Medulla oblongata (tissue), 1 donor: ENCODE measurements around the gene TXNL4A.
A peak's percentile ranks its signal among the peaks of the same experiment; 100 is the strongest.

Source experiments
- DNase-seq: peaks from one replicate; pipeline ENCODE4 v3.0.0-alpha.2; 2015; ENCODE audit errors: extremely low spot score

The TXNL4A gene

DNA sequence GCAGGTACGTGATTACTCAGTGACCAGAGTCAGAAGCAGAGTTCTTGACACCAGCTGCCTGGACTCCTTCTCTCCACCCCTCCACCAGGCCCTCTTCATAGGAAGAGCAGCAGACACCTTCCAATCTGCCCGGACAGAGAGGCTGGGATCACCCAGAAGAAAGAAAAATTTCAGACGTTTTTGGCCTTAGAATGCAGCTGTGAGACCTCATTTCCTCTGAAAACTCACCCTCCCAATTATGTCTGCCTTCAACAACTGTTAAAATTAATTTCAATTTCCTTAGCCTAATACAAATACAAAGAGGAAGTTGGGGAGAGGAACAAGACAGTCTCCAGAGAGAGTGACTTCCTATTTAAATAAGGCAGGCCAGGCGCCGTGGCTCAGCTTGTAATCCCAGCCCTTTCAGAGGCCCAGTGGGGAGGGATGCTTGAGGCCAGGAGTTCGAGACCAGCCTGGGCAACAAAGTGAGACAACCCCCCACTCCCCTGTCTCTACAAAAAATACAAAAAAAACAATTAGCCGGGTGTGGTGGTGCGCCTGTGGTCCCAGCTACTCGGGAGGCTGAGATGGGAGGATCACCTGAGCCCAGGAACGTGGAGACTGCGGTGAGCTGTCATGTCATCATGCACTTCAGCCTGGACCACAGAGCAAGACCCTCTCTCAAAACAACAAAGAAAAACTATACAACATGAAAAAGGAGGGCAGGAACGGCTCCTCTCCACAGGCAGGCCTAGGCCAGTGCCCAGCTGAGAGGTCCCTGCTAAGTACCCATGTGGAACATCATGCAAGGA is 38.5 kb downstream of the TXNL4A start:
- DNase-seq = peak; percentile 53

- no peak for DNase-seq
Measured at GRCh38 chr18:79948719-79949411, 39.5 kb downstream of the TXNL4A start.

DNA sequence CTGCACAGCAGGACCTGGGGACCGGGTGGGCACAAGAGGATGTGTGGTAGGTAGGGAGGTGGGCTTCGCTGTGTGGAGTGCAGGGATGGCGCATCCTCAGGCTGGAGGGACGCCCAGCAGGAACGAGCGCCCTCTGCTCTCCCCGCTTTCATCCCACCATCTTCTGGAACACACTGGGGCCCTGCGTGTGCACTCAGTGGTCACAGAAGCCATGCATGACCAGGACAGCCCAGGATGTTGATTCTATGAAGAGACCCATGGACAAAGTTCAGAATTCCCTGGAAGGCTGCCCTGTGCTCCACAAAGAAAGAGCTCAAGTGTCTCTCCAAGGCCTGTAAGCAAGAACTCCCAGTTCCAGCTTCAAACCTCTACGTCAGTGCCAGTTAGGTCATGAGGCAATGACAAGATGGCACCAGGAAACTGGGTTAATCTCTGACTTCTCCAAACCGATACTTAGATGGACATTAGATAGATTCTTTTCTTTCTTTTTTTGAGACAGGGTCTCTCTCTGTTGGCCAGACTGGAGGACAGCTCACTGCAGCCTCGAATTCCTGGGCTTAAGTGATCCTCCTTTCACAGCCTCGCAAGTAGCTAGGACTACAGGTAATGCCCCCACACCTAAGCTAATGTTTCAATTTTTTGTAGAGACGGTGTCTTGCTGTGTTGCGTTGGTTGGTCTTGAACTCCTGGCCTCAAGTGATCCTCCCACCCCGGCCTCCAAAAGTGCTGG is 40.3 kb downstream of the TXNL4A start:
- peak; percentile 46 for DNase-seq

- DNase-seq = no peak
Measured at GRCh38 chr18:79947054-79947755, 41.2 kb downstream of the TXNL4A start.

DNA sequence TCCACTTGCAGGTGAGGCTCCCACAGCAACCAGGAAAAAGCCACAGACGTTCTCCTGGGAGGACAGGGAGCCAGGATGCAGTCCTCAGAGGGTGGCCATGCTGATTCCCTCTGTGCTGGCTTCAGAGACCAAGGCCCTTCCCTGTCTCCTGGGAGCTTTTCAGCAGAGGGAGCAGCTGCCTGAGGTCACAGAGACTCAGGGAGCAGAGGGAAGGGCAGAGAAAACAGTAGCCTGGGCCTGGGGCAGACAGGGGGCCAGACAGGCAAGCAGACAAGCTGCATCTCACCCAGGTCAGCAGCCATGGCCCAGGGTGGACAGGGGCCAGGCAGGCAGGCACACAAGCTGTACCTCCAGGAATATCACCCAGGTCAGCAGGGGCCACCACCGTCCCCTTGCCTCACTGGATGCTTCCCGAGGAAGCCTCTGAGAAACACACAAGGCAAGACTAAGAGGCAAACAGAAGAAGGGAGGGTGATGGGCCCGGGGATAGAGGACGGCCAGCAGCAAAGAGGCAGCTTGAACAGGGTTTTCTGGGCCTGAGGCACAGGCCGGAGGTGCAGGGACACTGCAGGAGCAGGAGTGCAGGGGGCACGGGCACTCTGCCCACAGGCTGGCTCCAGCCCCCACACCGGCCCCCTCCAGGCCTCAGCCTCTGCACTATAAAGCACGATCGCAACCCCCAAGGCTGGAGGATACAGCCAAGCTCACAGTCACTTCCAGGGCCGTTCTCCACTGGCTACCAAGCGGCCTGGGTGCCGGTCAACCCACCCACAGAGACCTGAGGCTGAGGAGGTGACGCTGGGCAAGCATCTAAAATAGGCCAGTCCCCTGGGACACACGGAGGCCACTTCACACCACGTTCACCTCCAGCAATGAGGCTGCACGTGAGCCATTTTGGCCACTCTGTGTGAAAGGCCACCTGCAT is 43.0 kb downstream of the TXNL4A start:
- DNase-seq = no peak

DNA sequence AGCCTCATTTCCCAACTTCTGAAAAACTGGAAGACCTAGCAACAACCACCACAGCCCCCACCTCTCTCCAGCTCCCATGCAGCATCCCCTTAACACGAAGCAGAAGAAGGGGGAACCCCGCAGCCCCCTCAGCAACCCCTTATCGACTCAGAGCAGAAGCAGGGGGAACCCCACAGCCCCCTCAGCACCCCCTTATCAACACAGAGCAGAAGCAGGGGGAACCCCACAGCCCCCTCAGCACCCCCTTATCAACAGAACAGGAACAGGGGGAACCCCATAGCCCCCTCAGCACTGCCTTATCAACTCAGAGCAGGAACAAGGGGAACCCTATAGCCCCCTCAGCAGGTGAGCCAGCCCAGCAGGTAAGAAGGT is 43.6 kb downstream of the TXNL4A start:
- DNase-seq = no peak

DNA sequence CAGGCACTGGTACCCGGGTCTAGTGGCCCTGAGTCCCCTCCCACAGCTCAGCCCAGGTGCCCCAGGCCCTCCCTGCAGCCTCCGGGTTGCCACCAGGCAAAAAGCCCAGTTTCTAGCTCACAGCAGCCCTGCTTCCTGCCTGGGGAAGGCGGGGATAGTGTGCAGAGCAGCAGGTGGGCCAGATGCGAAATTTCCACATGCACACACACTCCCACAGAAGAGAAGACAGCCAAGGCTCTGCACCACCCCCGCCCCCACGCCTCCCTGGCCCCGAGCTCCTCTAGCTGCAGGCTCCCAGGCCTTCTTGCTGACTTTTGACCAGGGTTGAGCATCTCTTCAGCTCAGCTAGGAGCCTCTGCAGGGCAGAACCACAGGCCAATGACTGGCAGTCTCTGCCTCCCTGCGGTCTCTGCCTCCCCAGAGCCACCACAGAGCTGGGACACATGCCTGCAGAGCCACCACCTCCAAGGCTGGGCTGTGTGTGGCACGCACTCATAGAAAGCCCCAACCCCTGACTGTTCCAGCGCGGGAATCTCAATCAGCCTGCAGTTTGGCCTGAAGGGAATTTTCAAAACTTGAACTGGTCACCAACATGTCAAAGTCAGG is 44.1 kb downstream of the TXNL4A start:
- no peak for DNase-seq

GRCh38 chr18:79943608-79944125 is 44.7 kb downstream of the TXNL4A start:
- no peak for DNase-seq

GRCh38 chr18:79942786-79943607 is 45.4 kb downstream of the TXNL4A start:
- no peak for DNase-seq

DNA sequence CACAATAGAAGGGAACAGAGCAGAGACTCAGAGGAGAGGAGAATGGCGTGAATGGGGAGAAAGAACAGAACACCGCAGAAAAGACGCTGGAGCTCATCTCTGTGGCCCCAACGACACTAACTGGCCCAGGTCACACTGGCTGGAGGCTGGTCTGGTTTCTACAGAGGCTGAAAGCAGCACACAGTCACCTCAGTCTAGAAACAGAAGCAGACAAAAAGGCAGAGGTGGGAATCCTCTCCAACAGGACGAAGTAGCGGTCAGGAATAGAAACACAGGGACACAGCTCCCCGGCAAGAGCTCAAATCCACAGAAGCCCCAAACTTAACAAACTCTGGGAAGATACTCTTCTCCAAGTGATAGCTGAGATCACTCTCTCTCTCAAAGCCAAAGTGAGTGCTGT is 46.2 kb downstream of the TXNL4A start:
- no peak for DNase-seq

DNA sequence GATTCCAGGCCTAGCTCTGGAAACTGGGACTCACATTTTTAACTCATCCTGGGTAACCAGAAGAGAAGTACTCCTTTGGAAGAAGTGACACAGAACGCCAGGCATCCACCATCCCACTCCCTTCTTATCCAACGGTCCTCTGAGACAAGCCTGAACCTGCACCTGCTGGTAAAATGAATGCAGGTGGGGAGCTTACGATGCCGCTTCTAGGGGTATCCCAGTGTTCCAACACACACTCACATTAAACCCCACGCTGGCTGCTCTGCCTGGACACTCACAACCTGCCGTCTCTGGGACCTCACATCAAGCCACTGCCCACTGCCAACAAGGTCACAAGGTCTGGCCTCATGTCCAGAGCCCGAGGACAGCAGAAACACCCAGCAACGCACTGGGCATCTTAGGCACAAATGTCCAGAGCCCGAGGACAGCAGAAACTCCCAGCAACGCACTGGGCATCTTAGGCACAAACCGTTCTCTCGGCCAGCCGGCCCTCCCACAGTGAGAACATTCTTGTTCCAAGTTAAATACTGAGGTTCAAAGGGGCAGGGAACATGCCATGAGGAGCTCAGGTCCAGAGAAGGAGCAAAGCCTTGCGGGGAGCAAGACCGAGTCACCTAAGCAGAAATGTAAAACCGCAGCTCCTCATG is 46.8 kb downstream of the TXNL4A start:
- DNase-seq = peak; percentile 73

- no peak for DNase-seq
Measured at GRCh38 chr18:79940814-79941472, 47.4 kb downstream of the TXNL4A start.

- DNase-seq = no peak
Measured at GRCh38 chr18:79940126-79940813, 48.1 kb downstream of the TXNL4A start.

GRCh38 chr18:79939096-79939495 is 49.3 kb downstream of the TXNL4A start:
- DNase-seq = no peak

DNA sequence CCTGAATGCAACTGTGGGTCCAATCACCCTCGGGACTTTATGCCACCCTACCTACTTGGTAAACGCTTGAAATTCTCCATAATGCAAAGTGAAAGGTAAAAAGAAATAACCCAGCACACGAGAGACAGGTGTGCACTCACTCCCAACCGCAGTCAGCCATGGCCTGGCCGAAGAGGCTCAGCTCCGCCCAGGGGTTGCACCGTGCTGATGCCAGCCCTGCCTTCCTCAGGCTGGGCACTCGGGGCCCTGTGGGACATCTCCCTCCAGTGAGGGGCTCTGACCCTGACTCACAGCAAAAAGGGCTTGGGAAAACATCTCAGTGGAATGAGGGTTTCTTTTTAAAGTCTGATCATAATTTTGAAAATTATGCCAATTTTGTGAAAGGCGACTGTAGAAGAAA is 50.2 kb downstream of the TXNL4A start:
- no peak for DNase-seq

DNA sequence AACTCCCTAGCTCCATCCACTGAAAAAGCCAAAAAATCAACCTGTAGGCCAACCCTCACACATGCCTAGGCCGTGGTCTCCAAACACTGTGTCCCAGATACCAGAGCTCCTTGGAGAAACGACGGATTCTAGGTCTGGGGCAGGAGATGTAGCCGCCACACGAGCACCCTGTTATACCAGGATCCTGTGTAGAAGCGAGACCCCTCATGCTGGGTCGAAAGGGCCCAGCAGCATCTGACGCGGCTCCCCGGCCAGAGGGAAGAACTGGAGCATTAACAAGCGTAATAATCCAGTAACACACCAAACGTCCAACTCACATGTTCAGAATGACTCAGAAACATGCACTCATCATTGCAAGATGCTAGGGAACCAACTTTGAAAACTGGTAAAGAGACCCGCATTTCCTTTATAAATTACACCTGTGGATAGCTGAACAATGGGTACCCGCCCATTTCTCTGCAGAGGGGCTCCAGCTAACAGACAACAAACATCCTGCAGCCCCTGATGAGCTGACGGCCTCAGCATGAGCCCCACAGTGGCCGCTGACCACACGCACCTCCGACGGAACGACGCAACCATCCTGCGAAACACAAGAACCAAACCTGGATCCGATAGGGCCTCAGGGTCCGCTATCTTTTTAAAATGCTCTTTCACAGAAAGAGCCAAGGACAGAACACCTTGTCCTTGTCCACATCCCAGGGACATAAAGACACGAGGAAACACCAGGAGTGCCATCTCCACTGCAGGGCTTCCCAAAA is 51.1 kb downstream of the TXNL4A start:
- no peak for DNase-seq

- no peak for DNase-seq
Measured at GRCh38 chr18:79936641-79937040, 51.7 kb downstream of the TXNL4A start.
